Measurements from ENCODE around the gene PLAAT2. TPM values are rescaled to one million over a fixed set of nuclear protein-coding genes. Genes with fewer than 3 reads are reported as not detected.
A peak's percentile ranks its signal among the peaks of the same experiment; 100 is the strongest.

Gene PLAAT2
- total and polyA plus RNA-seq, 2 experiments from 2014 or later: not detected

- Histone ChIP-seq H3K4me3 (no peak overlapping the region), H3K27ac (no peak overlapping the region), H3K36me3 (no peaks in the 10 kb centered on the region), H3K9me3 (ENCODE audit: low read depth) (no peaks in the 10 kb centered on the region), H3K27me3 (no peaks in the 10 kb centered on the region), H3K4me1 (ENCODE audit: low read depth) (no peaks in the 10 kb centered on the region)
- no peak for DNase-seq (ENCODE audit: low read depth in 1 of 2, low spot score in 1 of 2)
- TF ChIP-seq, protein P1, sequence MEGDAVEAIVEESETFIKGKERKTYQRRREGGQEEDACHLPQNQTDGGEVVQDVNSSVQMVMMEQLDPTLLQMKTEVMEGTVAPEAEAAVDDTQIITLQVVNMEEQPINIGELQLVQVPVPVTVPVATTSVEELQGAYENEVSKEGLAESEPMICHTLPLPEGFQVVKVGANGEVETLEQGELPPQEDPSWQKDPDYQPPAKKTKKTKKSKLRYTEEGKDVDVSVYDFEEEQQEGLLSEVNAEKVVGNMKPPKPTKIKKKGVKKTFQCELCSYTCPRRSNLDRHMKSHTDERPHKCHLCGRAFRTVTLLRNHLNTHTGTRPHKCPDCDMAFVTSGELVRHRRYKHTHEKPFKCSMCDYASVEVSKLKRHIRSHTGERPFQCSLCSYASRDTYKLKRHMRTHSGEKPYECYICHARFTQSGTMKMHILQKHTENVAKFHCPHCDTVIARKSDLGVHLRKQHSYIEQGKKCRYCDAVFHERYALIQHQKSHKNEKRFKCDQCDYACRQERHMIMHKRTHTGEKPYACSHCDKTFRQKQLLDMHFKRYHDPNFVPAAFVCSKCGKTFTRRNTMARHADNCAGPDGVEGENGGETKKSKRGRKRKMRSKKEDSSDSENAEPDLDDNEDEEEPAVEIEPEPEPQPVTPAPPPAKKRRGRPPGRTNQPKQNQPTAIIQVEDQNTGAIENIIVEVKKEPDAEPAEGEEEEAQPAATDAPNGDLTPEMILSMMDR (IDR thresholded peaks at IDR 0.05; ENCODE audit: low read depth, low read length): no peak
These were observed 42.5 kb downstream of the PLAAT2 start for GRCh38 chr11:63520606-63521170.

GRCh38 chr11:63518548-63518947 lies 44.6 kb downstream of the PLAAT2 start:
- TF ChIP-seq, protein P1 (IDR thresholded peaks at IDR 0.05; ENCODE audit: low read depth, low read length): no peak

GRCh38 chr11:63517156-63517555 lies 46.0 kb downstream of the PLAAT2 start:
- TF ChIP-seq, protein P1 (IDR thresholded peaks at IDR 0.05; ENCODE audit: low read depth, low read length): no peak
- H3K4me3 ChIP-seq: no peak overlapping the region
- no peaks in the 10 kb centered on the region for H3K4me1 ChIP-seq (ENCODE audit: low read depth)
- H3K36me3 ChIP-seq: no peaks in the 10 kb centered on the region
- no peaks in the 10 kb centered on the region for H3K9me3 ChIP-seq (ENCODE audit: low read depth)
- H3K27ac ChIP-seq: no peak overlapping the region
- no peaks in the 10 kb centered on the region for H3K27me3 ChIP-seq
- DNase-seq (ENCODE audit: low read depth in 1 of 2, low spot score in 1 of 2): no peak

More at GRCh38 chr11:63518548-63518947, 44.6 kb downstream of the PLAAT2 start:
- no peaks in the 10 kb centered on the region for H3K9me3 ChIP-seq (ENCODE audit: low read depth)
- no peak overlapping the region for H3K4me3 ChIP-seq
- H3K36me3 ChIP-seq: no peaks in the 10 kb centered on the region
- H3K27ac ChIP-seq: no peak overlapping the region
- DNase-seq (ENCODE audit: low read depth in 1 of 2, low spot score in 1 of 2): peak in 1 of 2 donors; percentile 62
- no peaks in the 10 kb centered on the region for H3K4me1 ChIP-seq (ENCODE audit: low read depth)
- no peaks in the 10 kb centered on the region for H3K27me3 ChIP-seq

GRCh38 chr11:63516109-63516508 lies 47.1 kb downstream of the PLAAT2 start:
- Histone ChIP-seq H3K27ac (no peak overlapping the region), H3K4me3 (no peak overlapping the region), H3K36me3 (no peaks in the 10 kb centered on the region), H3K27me3 (no peaks in the 10 kb centered on the region), H3K9me3 (ENCODE audit: low read depth) (no peaks in the 10 kb centered on the region), H3K4me1 (ENCODE audit: low read depth) (no peaks in the 10 kb centered on the region)
- no peak for DNase-seq (ENCODE audit: low read depth in 1 of 2, low spot score in 1 of 2)
- TF ChIP-seq, protein P1 (IDR thresholded peaks at IDR 0.05; ENCODE audit: low read depth, low read length): no peak

GRCh38 chr11:63512816-63513215 lies 50.4 kb downstream of the PLAAT2 start:
- DNase-seq (ENCODE audit: low read depth in 1 of 2, low spot score in 1 of 2): no peak
- no peak overlapping the region for H3K27ac ChIP-seq
- no peaks in the 10 kb centered on the region for H3K36me3 ChIP-seq
- no peaks in the 10 kb centered on the region for H3K4me1 ChIP-seq (ENCODE audit: low read depth)
- no peaks in the 10 kb centered on the region for H3K9me3 ChIP-seq (ENCODE audit: low read depth)
- TF ChIP-seq, protein P1 (IDR thresholded peaks at IDR 0.05; ENCODE audit: low read depth, low read length): no peak
- no peak overlapping the region for H3K4me3 ChIP-seq
- no peaks in the 10 kb centered on the region for H3K27me3 ChIP-seq

Data from cardiac muscle cell (in vitro differentiated cells and primary cell).